GM12878 (cell line): Measurements from ENCODE around the gene SLC24A3. TPM values are rescaled to one million over a fixed set of nuclear protein-coding genes. Genes with fewer than 3 reads are reported as not detected.

Source experiments
- ATAC-seq: fragments of 200-7000 bp; cut with Tn5 transposase; 3 replicates; pipeline ENCODE4 v1.9.1; 2020; ENCODE audit warnings: mild to moderate bottlenecking, moderate library complexity
- BruUV-seq: library from RNA; stranded (reverse); fragments of 400-500 nt; replicated peaks from 2 replicates; lab custom pipeline; 2021; lab: Mats Ljungman, UMichigan
- CTCF ChIA-PET: fragments of 300-600 bp; sonication (Branson Sonifier 250); formaldehyde crosslinking; extraction: SDS; loops from one replicate; lab custom pipeline; 2021; ENCODE audit warnings: inconsistent platforms; lab: Yijun Ruan, JAX
- POLR2A ChIA-PET: fragments of 350-600 bp; formaldehyde crosslinking; extraction: SDS; loops from one replicate; lab custom pipeline; 2021; ENCODE audit warnings: inconsistent platforms; lab: Charles Lee
- RAD21 ChIA-PET: fragments of 300-600 bp; sonication (Branson Sonifier 250); formaldehyde crosslinking; loops from one replicate; lab custom pipeline; 2023; ENCODE audit warnings: antibody characterized with exemption; ENCODE audit not compliant: unreplicated experiment; lab: Charles Lee
- SMC1A ChIA-PET: fragments of 300-600 bp; sonication (Branson Sonifier 250); formaldehyde crosslinking; loops from one replicate; lab custom pipeline; 2023; ENCODE audit not compliant: unreplicated experiment, uncharacterized antibody; lab: Charles Lee
- DNase-seq: peaks from one replicate; pipeline ENCODE4 v3.0.0-alpha.2; 2011; ENCODE audit warnings: low read depth, low spot score
- FAIRE-seq: peaks from 3 replicates; lab custom pipeline; 2011; peaks lifted over from hg19 to GRCh38; lab: Jason Lieb, UNC
- H2AFZ ChIP-seq: 2 replicates; pipeline ENCODE4 v1.6.0; 2011; ENCODE audit warnings: low read depth, low read length, control low read depth; ENCODE audit not compliant: control insufficient read depth
- H3K27ac ChIP-seq: 2 replicates; pipeline ENCODE4 v1.5.1; 2011; ENCODE audit warnings: control low read depth; ENCODE audit not compliant: control insufficient read depth, insufficient read depth
- H3K27me3 ChIP-seq, 2 experiments: replicated peaks in 1 of 2; 2 replicates each; pipeline versions ENCODE4 v1.6.0 to v1.6.1; 2011; ENCODE audit warnings: low read length in 1 of 2; ENCODE audit not compliant: control insufficient read depth in 2 of 2, insufficient read depth in 2 of 2
- H3K36me3 ChIP-seq, 2 experiments: 2 replicates each; pipeline ENCODE4 v1.5.1; 2011; ENCODE audit warnings: low read length in 1 of 2; ENCODE audit not compliant: control insufficient read depth in 2 of 2, insufficient read depth in 2 of 2
- H3K4me1 ChIP-seq: 2 replicates; pipeline ENCODE4 v1.6.1; 2011; ENCODE audit warnings: mild to moderate bottlenecking, low read length, moderate library complexity, mixed read lengths; ENCODE audit not compliant: control insufficient read depth, insufficient read depth
- H3K4me2 ChIP-seq: 2 replicates; pipeline ENCODE4 v1.6.0; 2011; ENCODE audit warnings: control low read depth; ENCODE audit not compliant: control insufficient read depth, insufficient read depth
- H3K4me3 ChIP-seq: fragments of 200-600 bp; sonication (generic); 2 replicates; pipeline ENCODE4 v1.5.1; 2016
- H3K79me2 ChIP-seq: 2 replicates; pipeline ENCODE4 v1.6.0; 2011; ENCODE audit warnings: low read length; ENCODE audit not compliant: control insufficient read depth, insufficient read depth
- H3K9ac ChIP-seq: 2 replicates; pipeline ENCODE4 v1.8.0; 2011; ENCODE audit warnings: low read length, control low read depth, mixed read lengths; ENCODE audit not compliant: control insufficient read depth, insufficient read depth
- H3K9me3 ChIP-seq: replicated peaks from 3 replicates; pipeline ENCODE4 v1.5.1; 2011; ENCODE audit warnings: mild to moderate bottlenecking, low read length; ENCODE audit not compliant: control insufficient read depth, insufficient read depth
- H4K20me1 ChIP-seq: 2 replicates; pipeline ENCODE4 v1.6.0; 2011; ENCODE audit not compliant: control insufficient read depth, insufficient read depth
- BCL11A ChIP-seq: IDR thresholded peaks from 2 replicates; pipeline ENCODE4 v1.6.1; 2011; ENCODE audit warnings: low read depth, low read length
- BHLHE40 ChIP-seq, 2 experiments: fragments of 450-650 bp in 1 of 2; IDR thresholded peaks; 2 replicates each; pipeline ENCODE4 v1.6.1; 2011 to 2017; ENCODE audit warnings: low read depth in 2 of 2, borderline replicate concordance in 1 of 2, improper control_type of control experiment in 1 of 2, low read length in 1 of 2, mild to moderate bottlenecking in 1 of 2
- BRCA1 ChIP-seq: IDR thresholded peaks from 2 replicates; pipeline ENCODE4 v1.6.1; 2011; ENCODE audit warnings: low read depth, low read length, improper control_type of control experiment
- FOXK2 ChIP-seq: fragments of 450-650 bp; IDR thresholded peaks from 2 replicates; pipeline ENCODE4 v1.6.1; 2017; ENCODE audit warnings: mild to moderate bottlenecking, moderate library complexity
- IRF4 ChIP-seq: IDR thresholded peaks from 2 replicates; pipeline ENCODE4 v1.6.1; 2011; ENCODE audit warnings: low read depth, low read length
- NFIC ChIP-seq: IDR thresholded peaks from 2 replicates; pipeline ENCODE4 v1.6.1; 2012; ENCODE audit warnings: low read depth, mild to moderate bottlenecking, inconsistent platforms, low read length, moderate library complexity
- POLR2AphosphoS5 ChIP-seq: IDR thresholded peaks from 2 replicates; pipeline ENCODE4 v1.6.1; 2011; ENCODE audit warnings: mild to moderate bottlenecking, low read length, inconsistent platforms
- RELA ChIP-seq: fragments of 450-650 bp; IDR thresholded peaks from 2 replicates; pipeline ENCODE4 v1.8.0; 2014; ENCODE audit warnings: borderline replicate concordance; ENCODE audit not compliant: partially characterized antibody
- ZNF207 ChIP-seq: fragments of 450-650 bp; IDR thresholded peaks from 2 replicates; pipeline ENCODE4 v1.6.1; 2014; ENCODE audit warnings: antibody characterized with exemption, mild to moderate bottlenecking, borderline replicate concordance
- WGBS: methylation state at CpG from one replicate; pipeline ENCODE4 v1.1.6; 2016; ENCODE audit warnings: low lambda C conversion rate; ENCODE audit not compliant: insufficient replicate concordance, insufficient coverage; ENCODE audit errors: missing lambda C conversion rate; 5-methylcytosine and 5-hydroxymethylcytosine counted together
- in situ Hi-C: fragments of 300-500 bp; cut with MboI; formaldehyde crosslinking; loops from 9 replicates; pipeline ENCODE4 v1.14.3; 2018; ENCODE audit warnings: mixed read lengths
- intact Hi-C: fragments of 100-400 bp; cut with micrococcal nuclease; formaldehyde crosslinking; loops from one replicate; pipeline ENCODE4 v1.14.2; 2022; ENCODE audit not compliant: unreplicated experiment
- polyA plus RNA-seq, 11 experiments: library from polyadenylated mRNA; depleted of rRNA in 4 of 11; unstranded in 6 of 11; stranded (reverse) in 5 of 11; fragments of >200 nt; fragmentation: Nextera tagmentation in 4 of 11; fragmentation: Illumina TruSeq in 1 of 11; extraction: Ambion mirVana in 4 of 11; extraction: Trizol in 1 of 11; gene quantifications; 1 replicate in 1 of 11; 2 replicates in 10 of 11; pipeline versions ENCODE4 v1.2.1 to v1.2.3, GENCODE V29; 2011 to 2016; ENCODE audit warnings: inconsistent platforms in 2 of 11, missing spikeins in 2 of 11, low read depth in 1 of 11
- total RNA-seq, 4 experiments: library from RNA; depleted of rRNA in 3 of 4; stranded (reverse); fragments of >200 nt in 3 of 4; fragmentation: Illumina TruSeq in 1 of 4; extraction: Trizol in 1 of 4; gene quantifications; 2 replicates each; pipeline versions ENCODE4 v1.2.1 to v1.2.3, GENCODE V29; 2013 to 2021
- TF ChIP-seq, protein P1 (sequence below): IDR thresholded peaks from 2 replicates; pipeline ENCODE4 v1.6.1; 2012; ENCODE audit warnings: low read depth, low read length, improper control_type of control experiment

Gene SLC24A3
- total and polyA plus RNA-seq, 10 of the 15 experiments (the other 5 are each of a cell fraction or from before 2014, with no cell fraction given): 0.04 TPM; not detected in 9

DNA sequence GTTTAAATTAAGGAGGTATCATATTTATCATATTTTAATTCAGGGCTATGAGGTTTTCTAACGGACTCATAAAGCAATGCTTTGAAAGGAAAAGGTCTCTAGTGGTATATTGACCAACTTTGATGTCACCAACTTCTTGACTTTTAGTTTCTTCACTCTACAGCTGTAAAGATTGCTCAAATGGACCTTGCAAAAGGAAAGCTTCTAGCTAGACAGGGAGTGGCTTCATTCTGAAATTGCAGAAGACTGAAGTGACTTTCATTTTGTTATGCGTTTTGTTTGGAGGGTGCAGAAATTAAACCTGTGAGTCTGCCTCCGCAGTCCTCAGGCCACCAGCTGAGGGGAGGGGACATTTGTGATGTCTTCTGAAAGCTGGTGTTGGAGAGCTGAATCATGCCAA, 95.7 kb downstream of the SLC24A3 start (continued):
- TF ChIP-seq RELA (no peak), NFIC (no peak), BHLHE40 (IDR thresholded peaks at IDR 0.05; ENCODE audit: borderline replicate concordance in 1 of 2, low read depth in 2 of 2, low read length in 1 of 2) (no peak), ZNF207 (no peak), FOXK2 (no peak), BRCA1 (no peak), BCL11A (no peak)
- TF ChIP-seq, protein P1, sequence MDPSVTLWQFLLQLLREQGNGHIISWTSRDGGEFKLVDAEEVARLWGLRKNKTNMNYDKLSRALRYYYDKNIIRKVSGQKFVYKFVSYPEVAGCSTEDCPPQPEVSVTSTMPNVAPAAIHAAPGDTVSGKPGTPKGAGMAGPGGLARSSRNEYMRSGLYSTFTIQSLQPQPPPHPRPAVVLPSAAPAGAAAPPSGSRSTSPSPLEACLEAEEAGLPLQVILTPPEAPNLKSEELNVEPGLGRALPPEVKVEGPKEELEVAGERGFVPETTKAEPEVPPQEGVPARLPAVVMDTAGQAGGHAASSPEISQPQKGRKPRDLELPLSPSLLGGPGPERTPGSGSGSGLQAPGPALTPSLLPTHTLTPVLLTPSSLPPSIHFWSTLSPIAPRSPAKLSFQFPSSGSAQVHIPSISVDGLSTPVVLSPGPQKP: no peak

DNA sequence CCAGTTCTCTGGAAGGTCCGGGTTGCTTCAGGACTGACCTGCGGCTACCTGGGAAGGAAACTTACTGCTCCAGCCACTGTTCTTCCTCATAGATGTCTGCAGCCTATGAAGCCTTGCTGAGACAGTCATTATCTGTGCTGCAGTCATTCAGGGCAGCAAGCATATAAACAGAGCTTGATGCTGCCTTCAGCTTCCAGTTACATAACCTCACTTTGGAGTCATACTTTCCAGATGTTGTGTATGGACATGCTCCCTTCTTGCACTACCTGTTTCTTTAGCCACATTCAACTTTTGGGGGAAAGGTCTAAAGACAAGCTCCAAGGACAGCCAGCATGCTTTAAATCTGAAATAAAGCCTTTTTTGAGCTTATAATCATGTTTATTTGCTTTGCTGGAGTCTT, 98.1 kb downstream of the SLC24A3 start:
- no peak overlapping the region for H2AFZ ChIP-seq
- 14% methylated on average over 2 of the region's 2 CpGs for WGBS
- H3K79me2 ChIP-seq: no peaks in the 10 kb centered on the region
- H3K4me3 ChIP-seq: no peak overlapping the region
- CTCF ChIA-PET: no interaction called here
- H3K27me3 ChIP-seq: peaks cover 0 to 2% of the 10 kb centered on the region in 2 experiments; a peak in 2 of 4 replicates
- SMC1A ChIA-PET: interaction anchor here (1.0 to 1.6 kb wide), 3 partner anchors 9 to 17 kb away, joined by 3 to 4 read pairs (median 3); no protein-coding TSS in a partner anchor
- H3K9ac ChIP-seq: no peak overlapping the region
- H3K4me1 ChIP-seq: no peaks in the 10 kb centered on the region
- intact Hi-C loops: no loop called here
- ATAC-seq (no peak), FAIRE-seq (no peak), DNase-seq (no peak)
- no peaks in the 10 kb centered on the region for H4K20me1 ChIP-seq
- POLR2A ChIA-PET: no interaction called here
- H3K36me3 ChIP-seq: no peaks in the 10 kb centered on the region
- TF ChIP-seq IRF4 (no peak), POLR2AphosphoS5 (no peak)
- RAD21 ChIA-PET: no interaction called here
- H3K9me3 ChIP-seq: no peaks in the 10 kb centered on the region
- in situ Hi-C loops: no loop called here
- BruUV-seq: no TSS peak
- H3K27ac ChIP-seq: no peak overlapping the region
- H3K4me2 ChIP-seq: no peak overlapping the region
